VCaP (cell line): ENCODE results near the gene UMAD1.

ENCODE experiments used
- H3K27ac ChIP-seq: fragments of 450-650 bp; 2 replicates; pipeline ENCODE4 v1.5.1; 2017
- CTCF ChIP-seq: fragments of 450-650 bp; conservative IDR thresholded peaks from 2 replicates; pipeline ENCODE4 v1.5.1; 2017; ENCODE audit warnings: mild to moderate bottlenecking, moderate library complexity

UMAD1 gene

GRCh38 chr7:7756577-7756976 is 116.0 kb downstream of the UMAD1 start:
- TF ChIP-seq CTCF: no peak
- no peak overlapping the region for H3K27ac ChIP-seq

GRCh38 chr7:7757576-7757975 is 117.0 kb downstream of the UMAD1 start:
- no peak for TF ChIP-seq CTCF
- no peak overlapping the region for H3K27ac ChIP-seq

GRCh38 chr7:7761340-7761973 is 120.9 kb downstream of the UMAD1 start:
- peak; percentile 63 for TF ChIP-seq CTCF
- no peak overlapping the region for H3K27ac ChIP-seq

GRCh38 chr7:7761974-7762779 is 121.6 kb downstream of the UMAD1 start:
- TF ChIP-seq CTCF: no peak

GRCh38 chr7:7764520-7765396 is 124.2 kb downstream of the UMAD1 start:
- peak; percentile 19; the same call in 1 of the 2 replicates for TF ChIP-seq CTCF
- H3K27ac ChIP-seq: no peak overlapping the region

More at GRCh38 chr7:7761974-7762779, 121.6 kb downstream of the UMAD1 start:
- H3K27ac ChIP-seq: no peak overlapping the region

GRCh38 chr7:7765422-7765821 is 124.9 kb downstream of the UMAD1 start:
- no peak for TF ChIP-seq CTCF
- no peak overlapping the region for H3K27ac ChIP-seq

- H3K27ac ChIP-seq: no peak overlapping the region
- TF ChIP-seq CTCF: no peak
Measured at GRCh38 chr7:7766671-7767070, 126.1 kb downstream of the UMAD1 start.
